H7 (cell line): ENCODE data around the gene BICDL1. TPM values are rescaled to one million over a fixed set of nuclear protein-coding genes. Genes with fewer than 3 reads are reported as not detected.

Experiments used
- DNase-seq: peaks from one replicate; pipeline ENCODE4 v3.0.0; 2012
- H3K27me3 ChIP-seq: 2 replicates; pipeline ENCODE4 v1.6.0; 2011; ENCODE audit warnings: mild to moderate bottlenecking, low read length; ENCODE audit not compliant: control insufficient read depth, insufficient read depth
- H3K36me3 ChIP-seq: replicated peaks from 2 replicates; pipeline ENCODE4 v1.5.1; 2011; ENCODE audit warnings: low read length; ENCODE audit not compliant: control insufficient read depth, insufficient read depth
- H3K4me3 ChIP-seq: 2 replicates; pipeline ENCODE4 v1.5.1; 2011; ENCODE audit warnings: low read depth, mild to moderate bottlenecking, control low read depth, low read length, moderate library complexity; ENCODE audit not compliant: insufficient read depth
- total RNA-seq: library from RNA; depleted of rRNA; stranded (reverse); fragments of >200 nt; shearing (Covaris generic); gene quantifications from 2 replicates; pipeline ENCODE4 v1.2.3, GENCODE V29; 2014; rRNA removed

BICDL1 gene
- total RNA-seq, 1 experiment from 2014 or later: 15.7 TPM

DNA sequence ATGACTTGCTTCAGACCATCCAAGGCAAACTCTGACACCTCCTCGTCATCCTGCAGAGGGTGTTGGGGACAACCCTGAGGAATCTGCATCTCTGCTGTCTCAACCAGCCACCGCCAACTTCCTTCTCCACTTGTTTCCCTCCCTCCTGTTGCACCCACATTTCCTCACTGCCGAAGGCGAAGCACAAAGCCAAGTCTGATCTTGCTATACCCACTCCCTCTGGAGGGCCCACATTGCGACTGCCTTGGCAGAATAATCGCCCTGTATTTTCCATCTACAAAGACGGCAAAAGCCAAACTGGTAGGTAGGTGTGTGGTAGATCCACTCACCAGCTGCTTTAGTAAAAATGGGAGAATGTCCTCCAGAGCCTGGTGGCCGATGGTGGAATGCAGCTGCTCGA lies 149.3 kb downstream of the BICDL1 start:
- H3K36me3 ChIP-seq: peaks cover 67% of the 10 kb centered on the region
- no peak overlapping the region for H3K4me3 ChIP-seq
- no peak for DNase-seq
- no peaks in the 10 kb centered on the region for H3K27me3 ChIP-seq

- DNase-seq: no peak
Measured at GRCh38 chr12:120139958-120140357, 150.9 kb downstream of the BICDL1 start.

DNA sequence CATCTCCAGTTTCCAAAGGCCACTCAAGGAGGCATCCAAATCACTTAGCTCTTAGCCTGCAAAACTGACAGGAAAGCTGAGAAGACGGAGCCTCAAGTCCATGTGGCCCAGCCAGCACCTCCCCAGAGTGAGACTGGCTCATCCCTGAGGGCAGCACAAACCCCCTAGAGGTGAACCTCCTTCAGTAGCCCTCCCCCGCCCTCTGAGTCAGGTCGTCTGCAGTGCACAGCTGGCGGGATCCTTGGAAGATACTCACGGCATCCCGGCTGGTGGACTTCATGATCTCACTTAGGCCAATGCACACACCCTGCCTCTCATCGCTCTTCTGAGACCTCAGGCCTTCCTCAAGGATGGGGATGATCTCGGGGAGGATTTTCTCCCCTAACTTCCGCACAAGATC lies 151.6 kb downstream of the BICDL1 start:
- Histone ChIP-seq H3K36me3 (peaks cover 69% of the 10 kb centered on the region), H3K27me3 (no peaks in the 10 kb centered on the region), H3K4me3 (no peak overlapping the region)
- no peak for DNase-seq

More at GRCh38 chr12:120139958-120140357, 150.9 kb downstream of the BICDL1 start:
- Histone ChIP-seq H3K4me3 (no peak overlapping the region), H3K27me3 (no peaks in the 10 kb centered on the region), H3K36me3 (peaks cover 67% of the 10 kb centered on the region)

GRCh38 chr12:120141336-120141735 lies 152.3 kb downstream of the BICDL1 start:
- H3K27me3 ChIP-seq: no peaks in the 10 kb centered on the region
- DNase-seq: no peak
- no peak overlapping the region for H3K4me3 ChIP-seq
- peaks cover 66% of the 10 kb centered on the region for H3K36me3 ChIP-seq

DNA sequence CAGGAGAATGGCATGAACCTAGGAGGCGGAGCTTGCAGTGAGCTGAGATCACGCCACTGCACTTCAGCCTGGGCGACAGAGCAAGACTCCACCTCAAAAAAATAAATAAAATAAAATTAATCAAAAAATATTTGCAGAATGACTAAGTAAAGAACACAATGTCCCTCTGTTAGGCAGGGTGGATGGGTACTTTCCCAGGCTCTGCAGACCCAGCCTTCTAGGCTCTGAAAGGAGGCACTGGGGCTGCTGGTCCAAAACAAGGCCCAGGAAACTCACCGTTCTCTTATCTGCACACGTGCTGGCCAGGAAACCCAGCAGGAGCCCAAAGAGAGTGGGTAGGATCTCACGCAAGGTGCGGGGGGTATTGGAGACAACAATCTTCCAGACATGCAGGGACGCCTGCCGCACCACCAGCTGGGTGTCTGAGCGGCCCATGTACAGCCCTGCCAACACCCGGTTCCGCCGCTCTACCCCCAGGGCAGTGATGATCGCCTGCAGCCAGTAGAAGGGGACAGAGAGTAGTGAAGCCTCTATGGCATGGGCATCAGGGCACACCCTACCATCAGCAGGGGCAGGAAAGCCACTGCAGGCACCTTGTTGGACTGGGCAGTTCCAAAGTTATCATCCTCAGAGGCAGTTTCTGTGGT lies 153.3 kb downstream of the BICDL1 start:
- H3K36me3 ChIP-seq: peaks cover 66% of the 10 kb centered on the region
- H3K27me3 ChIP-seq: no peaks in the 10 kb centered on the region
- no peak overlapping the region for H3K4me3 ChIP-seq
- no peak for DNase-seq

Other genes with a start within 250 kb of the BICDL1 start
- 23.8 and 27.7 TPM in 2 replicates for gene CIT, start 111.9 kb upstream of the BICDL1 start, total RNA-seq
- gene RAB35, start 127.5 kb downstream of the BICDL1 start, total RNA-seq: 38.4 and 42.8 TPM in 2 replicates
- 119 and 130 TPM in 2 replicates for gene GCN1, start 205.5 kb downstream of the BICDL1 start, total RNA-seq
- 5,486 and 6,641 TPM in 2 replicates for gene RPLP0, start 211.9 kb downstream of the BICDL1 start, total RNA-seq